K562 (cell line): ENCODE results near the gene SENP1. TPM values are rescaled to one million over a fixed set of nuclear protein-coding genes. Genes with fewer than 3 reads are reported as not detected.

Experiments used
- ATAC-seq: fragments of 200-7000 bp; cut with Tn5 transposase; 3 replicates; pipeline ENCODE4 v1.9.1; 2020; ENCODE audit warnings: moderate library complexity
- BruUV-seq: library from RNA; stranded (reverse); fragments of 400-500 nt; replicated peaks from 2 replicates; lab custom pipeline; 2021; lab: Mats Ljungman, UMichigan
- CTCF ChIA-PET: fragments of 300-600 bp; formaldehyde crosslinking; extraction: SDS; loops from one replicate; lab custom pipeline; 2021; ENCODE audit warnings: low intra/inter-chr PET ratio; lab: Yijun Ruan, JAX
- POLR2A ChIA-PET: fragments of 300-600, 350-650 bp; sonication (Branson Sonifier 250); formaldehyde crosslinking; extraction: SDS; loops from one replicate; lab custom pipeline; 2021; ENCODE audit warnings: antibody characterized with exemption, inconsistent platforms; lab: Yijun Ruan, JAX
- DNase-seq, 4 experiments: peaks; one replicate each; pipeline versions ENCODE4 v3.0.0 to v3.0.0-alpha.2; 2011 to 2018; ENCODE audit warnings: low spot score in 3 of 4, mixed read lengths in 3 of 4; ENCODE audit errors: extremely low read depth in 1 of 4
- FAIRE-seq: peaks from 2 replicates; lab custom pipeline; 2011; peaks lifted over from hg19 to GRCh38; lab: Jason Lieb, UNC
- H2AFZ ChIP-seq: 2 replicates; pipeline ENCODE4 v1.6.0; 2011; ENCODE audit warnings: low read depth, low read length, control low read depth, inconsistent platforms
- H3K27ac ChIP-seq: fragments of 200-600 bp; 3 replicates; pipeline ENCODE4 v1.8.0; 2011; ENCODE audit warnings: low read depth, mild to moderate bottlenecking, control low read depth, inconsistent platforms, low read length, moderate library complexity, mixed read lengths; ENCODE audit errors: extremely low read depth
- H3K27me3 ChIP-seq, 2 experiments: fragments of 300-600 bp in 1 of 2; 2 replicates in 1 of 2; 3 replicates in 1 of 2; pipeline versions ENCODE4 v1.6.0 to v1.8.0; 2011; ENCODE audit warnings: inconsistent platforms in 2 of 2, low read length in 2 of 2, mild to moderate bottlenecking in 1 of 2, mixed read lengths in 1 of 2, moderate library complexity in 1 of 2; ENCODE audit not compliant: control insufficient read depth in 2 of 2, insufficient read depth in 2 of 2
- H3K36me3 ChIP-seq: fragments of 300-600 bp; 3 replicates; pipeline ENCODE4 v1.8.0; 2011; ENCODE audit warnings: mild to moderate bottlenecking, low read length, inconsistent platforms; ENCODE audit not compliant: control insufficient read depth, insufficient read depth
- H3K4me1 ChIP-seq, 2 experiments: fragments of 200-600 bp in 1 of 2; replicated peaks in 1 of 2; 2 replicates in 1 of 2; 3 replicates in 1 of 2; pipeline versions ENCODE4 v1.5.1 to v1.8.0; 2011; ENCODE audit warnings: inconsistent platforms in 2 of 2, low read length in 2 of 2, mild to moderate bottlenecking in 1 of 2, mixed read lengths in 1 of 2, moderate library complexity in 1 of 2; ENCODE audit not compliant: control insufficient read depth in 2 of 2, insufficient read depth in 2 of 2
- H3K4me2 ChIP-seq: 2 replicates; pipeline ENCODE4 v1.6.1; 2011; ENCODE audit warnings: low read length, control low read depth, inconsistent platforms, mixed read lengths; ENCODE audit not compliant: insufficient read depth
- H3K4me3 ChIP-seq: fragments of 200-600 bp; sonication (generic), shearing (Covaris generic); 2 replicates; pipeline ENCODE4 v1.5.1; 2016; ENCODE audit warnings: control low read depth, inconsistent platforms
- H3K79me2 ChIP-seq: fragments of 200-600 bp; 3 replicates; pipeline ENCODE4 v1.8.0; 2011; ENCODE audit warnings: low read length, inconsistent platforms; ENCODE audit not compliant: control insufficient read depth, insufficient read depth
- H3K9ac ChIP-seq, 2 experiments: 2 replicates each; pipeline versions ENCODE4 v1.6.0 to v1.6.1; 2011; ENCODE audit warnings: low read depth in 2 of 2, low read length in 2 of 2, control low read depth in 1 of 2, inconsistent platforms in 1 of 2, mild to moderate bottlenecking in 1 of 2, mixed read lengths in 1 of 2; ENCODE audit not compliant: insufficient read depth in 1 of 2
- H3K9me1 ChIP-seq: one replicate; pipeline ENCODE4 v1.6.0; 2011; ENCODE audit warnings: inconsistent platforms, mild to moderate bottlenecking, low read length, moderate library complexity; ENCODE audit not compliant: control insufficient read depth, insufficient read depth
- H3K9me3 ChIP-seq: replicated peaks from 2 replicates; pipeline ENCODE4 v1.5.1; 2011; ENCODE audit warnings: low read depth, low read length, inconsistent platforms; ENCODE audit not compliant: control insufficient read depth, insufficient read depth
- H4K20me1 ChIP-seq: replicated peaks from 2 replicates; pipeline ENCODE4 v1.6.1; 2011; ENCODE audit warnings: low read length, inconsistent platforms, mixed read lengths; ENCODE audit not compliant: control insufficient read depth, insufficient read depth
- ARID1B ChIP-seq: fragments of 450-650 bp; IDR thresholded peaks from 2 replicates; pipeline ENCODE4 v1.6.1; 2016; ENCODE audit warnings: antibody characterized with exemption, mild to moderate bottlenecking, inconsistent platforms
- CBX1 ChIP-seq: sonication (generic); IDR thresholded peaks from 2 replicates; pipeline ENCODE4 v1.6.1; 2016; ENCODE audit warnings: antibody characterized with exemption, low read depth, mild to moderate bottlenecking
- DPF2 ChIP-seq: fragments of 450-650 bp; IDR thresholded peaks from 2 replicates; pipeline ENCODE4 v1.6.1; 2016
- EWSR1 ChIP-seq: fragments of 450-650 bp; IDR thresholded peaks from 2 replicates; pipeline ENCODE4 v1.6.1; 2018; ENCODE audit warnings: borderline replicate concordance, mild to moderate bottlenecking, low read depth, moderate library complexity; ENCODE audit not compliant: partially characterized antibody
- KDM2B ChIP-seq: fragments of 250-450 bp; sonication (Bioruptor Pico); IDR thresholded peaks from 2 replicates; pipeline ENCODE4 v1.8.0; 2021; ENCODE audit warnings: mild to moderate bottlenecking, moderate library complexity
- NFATC3 ChIP-seq: fragments of 450-650 bp; IDR thresholded peaks from 2 replicates; pipeline ENCODE4 v1.6.1; 2017; ENCODE audit warnings: mild to moderate bottlenecking
- NR2C2 ChIP-seq, 2 experiments: fragments of 200-800 bp in 1 of 2; sonication (Bioruptor generic) in 1 of 2; sonication (generic) in 1 of 2; formaldehyde crosslinking in 1 of 2; IDR thresholded peaks; 2 replicates each; pipeline versions ENCODE4 v1.6.1 to v1.8.0; 2016 to 2022; ENCODE audit warnings: mild to moderate bottlenecking in 1 of 2, missing compliant biosample characterization in 1 of 2, missing genetic modification characterization in 1 of 2, missing genetic modification reagents in 1 of 2
- PCBP1 ChIP-seq: fragments of 200-400 bp; formaldehyde crosslinking; IDR thresholded peaks from 2 replicates; pipeline ENCODE4 v1.6.1; 2018; ENCODE audit warnings: mild to moderate bottlenecking, low read depth, low read length; ENCODE audit not compliant: poor library complexity, severe bottlenecking
- POLR2AphosphoS2 ChIP-seq: IDR thresholded peaks from 2 replicates; pipeline ENCODE4 v1.6.1; 2012; ENCODE audit warnings: low read length, improper control_type of control experiment
- RHOXF2B ChIP-seq: fragments of 250-450 bp; sonication (Bioruptor Pico); conservative IDR thresholded peaks from 2 replicates; pipeline ENCODE4 v1.5.1; 2021
- ZNF134 ChIP-seq: fragments of 250-450 bp; sonication (Bioruptor Pico); conservative IDR thresholded peaks from 2 replicates; pipeline ENCODE4 v1.4.0; 2020
- ZNF830 ChIP-seq: fragments of 250-450 bp; sonication (Bioruptor Pico); IDR thresholded peaks from 2 replicates; pipeline ENCODE4 v1.5.0; 2021; ENCODE audit warnings: mild to moderate bottlenecking
- WGBS: fragments of 100-300 bp; shearing (Covaris generic); methylation state at CpG from one replicate; pipeline ENCODE4 v1.1.6; 2016; ENCODE audit warnings: low coverage, mixed read lengths; ENCODE audit not compliant: insufficient coverage; ENCODE audit errors: missing lambda C conversion rate; 5-methylcytosine and 5-hydroxymethylcytosine counted together
- in situ Hi-C: fragments of 300-500 bp; cut with MboI; formaldehyde crosslinking; loops from 4 replicates; pipeline ENCODE4 v1.15.0; 2018; ENCODE audit warnings: inconsistent platforms, mixed read lengths
- intact Hi-C: fragments of 100-400 bp; cut with micrococcal nuclease; formaldehyde crosslinking; loops from 2 replicates; pipeline ENCODE4 v1.14.2; 2022
- polyA plus RNA-seq, 8 experiments: library from polyadenylated mRNA; depleted of rRNA in 4 of 8; stranded (reverse) in 5 of 8; unstranded in 3 of 8; fragments of >200 nt; fragmentation: Nextera tagmentation in 2 of 8; fragmentation: Illumina TruSeq in 1 of 8; extraction: Ambion mirVana in 2 of 8; extraction: Trizol in 1 of 8; gene quantifications; 2 replicates each; pipeline versions ENCODE4 v1.2.1 to v1.2.3, GENCODE V29; 2011 to 2014; ENCODE audit warnings: inconsistent platforms in 1 of 8, missing spikeins in 1 of 8
- total RNA-seq, 7 experiments: library from RNA; depleted of rRNA in 6 of 7; stranded (reverse); fragments of >200 nt in 6 of 7; fragmentation: Illumina TruSeq in 2 of 7; extraction: Trizol in 2 of 7; gene quantifications; 2 replicates each; pipeline versions ENCODE4 v1.2.1 to v1.2.3, GENCODE V29; 2011 to 2021; ENCODE audit warnings: low replicate concordance in 1 of 7
- TF ChIP-seq, protein P1 (sequence below): fragments of 200-400 bp; formaldehyde crosslinking; IDR thresholded peaks from 2 replicates; pipeline ENCODE4 v1.6.1; 2017; ENCODE audit warnings: mild to moderate bottlenecking, low read depth, low read length, moderate library complexity
- TF ChIP-seq, protein P2 (sequence below): fragments of 250-450 bp; sonication (Bioruptor Pico); IDR thresholded peaks from 2 replicates; pipeline ENCODE4 v1.9.0; 2021; ENCODE audit warnings: mild to moderate bottlenecking
- TF ChIP-seq, protein P3 (sequence below): sonication (generic); formaldehyde crosslinking; IDR thresholded peaks from 2 replicates; pipeline ENCODE4 v1.8.0; 2023; ENCODE audit warnings: mild to moderate bottlenecking, missing genetic modification reagents

Gene SENP1
- total and polyA plus RNA-seq, 9 of the 15 experiments (the other 6 are each of a cell fraction or from before 2014, with no cell fraction given) = 15.5 to 59.0 (median 36.3) TPM

DNA sequence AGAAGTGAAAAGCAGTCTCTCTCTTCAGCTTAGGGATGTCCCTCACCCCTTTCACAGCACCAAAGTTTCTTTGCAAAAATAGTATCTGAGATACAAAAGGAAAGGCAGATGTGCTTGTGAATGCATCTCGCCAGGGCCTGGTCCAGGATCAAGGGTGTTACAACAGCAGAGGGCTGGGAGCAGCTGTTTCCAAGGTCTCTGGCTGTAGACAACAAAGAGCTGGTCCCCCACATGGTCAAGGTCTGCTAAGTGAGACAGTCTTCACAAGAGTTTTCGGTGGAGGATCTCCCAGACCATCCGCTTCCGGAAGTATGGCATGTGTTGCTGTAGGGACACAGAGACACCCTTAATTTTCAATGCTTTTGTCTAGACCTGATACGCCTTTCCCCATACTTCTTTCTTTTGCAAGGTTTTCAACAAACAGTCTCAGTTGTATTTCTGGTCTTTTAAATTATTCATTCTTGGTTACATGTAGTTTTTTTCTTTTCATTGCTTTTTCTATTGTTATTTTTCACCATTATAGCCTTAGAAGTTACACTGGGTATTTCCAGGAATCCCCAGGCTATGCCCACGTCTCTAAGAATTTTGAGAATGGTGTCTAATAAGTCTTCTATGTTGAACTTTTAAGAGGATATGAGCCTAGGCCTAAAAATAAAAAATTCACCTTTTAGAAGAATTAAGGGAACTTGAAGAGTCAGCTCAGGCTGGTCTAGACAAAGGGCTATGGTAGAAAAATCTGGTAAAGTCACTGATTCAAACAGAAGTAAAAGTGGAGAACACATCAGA, 60.6 kb downstream of the SENP1 start (continued):
- TF ChIP-seq, protein P1, sequence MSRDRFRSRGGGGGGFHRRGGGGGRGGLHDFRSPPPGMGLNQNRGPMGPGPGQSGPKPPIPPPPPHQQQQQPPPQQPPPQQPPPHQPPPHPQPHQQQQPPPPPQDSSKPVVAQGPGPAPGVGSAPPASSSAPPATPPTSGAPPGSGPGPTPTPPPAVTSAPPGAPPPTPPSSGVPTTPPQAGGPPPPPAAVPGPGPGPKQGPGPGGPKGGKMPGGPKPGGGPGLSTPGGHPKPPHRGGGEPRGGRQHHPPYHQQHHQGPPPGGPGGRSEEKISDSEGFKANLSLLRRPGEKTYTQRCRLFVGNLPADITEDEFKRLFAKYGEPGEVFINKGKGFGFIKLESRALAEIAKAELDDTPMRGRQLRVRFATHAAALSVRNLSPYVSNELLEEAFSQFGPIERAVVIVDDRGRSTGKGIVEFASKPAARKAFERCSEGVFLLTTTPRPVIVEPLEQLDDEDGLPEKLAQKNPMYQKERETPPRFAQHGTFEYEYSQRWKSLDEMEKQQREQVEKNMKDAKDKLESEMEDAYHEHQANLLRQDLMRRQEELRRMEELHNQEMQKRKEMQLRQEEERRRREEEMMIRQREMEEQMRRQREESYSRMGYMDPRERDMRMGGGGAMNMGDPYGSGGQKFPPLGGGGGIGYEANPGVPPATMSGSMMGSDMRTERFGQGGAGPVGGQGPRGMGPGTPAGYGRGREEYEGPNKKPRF = no peak
- no peak for TF ChIP-seq ZNF830 (CRISPR knock-in tag)
- no peak for TF ChIP-seq EWSR1

DNA sequence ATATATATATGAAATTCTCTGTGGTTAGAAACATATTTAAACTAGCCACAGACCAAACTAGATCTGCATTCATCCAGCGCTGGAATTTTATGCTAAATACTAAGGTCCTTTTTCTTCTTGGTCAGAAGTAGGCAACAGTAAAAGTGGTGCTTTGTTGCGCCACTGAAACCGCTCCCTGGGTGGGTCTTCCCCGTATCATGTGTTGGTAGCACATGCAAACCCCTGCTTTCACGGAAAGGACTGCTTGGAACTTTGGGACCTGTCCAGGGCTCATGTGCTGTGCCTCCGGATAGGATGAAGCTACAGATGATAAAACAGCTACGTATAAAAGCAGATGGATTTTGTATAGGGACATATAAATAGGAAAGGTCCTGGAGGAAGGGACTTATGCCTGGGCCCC, 61.5 kb downstream of the SENP1 start:
- no peak for FAIRE-seq
- CTCF ChIA-PET = no interaction called here
- Histone ChIP-seq H2AFZ (no peak overlapping the region), H3K36me3 (peaks cover 68% of the 10 kb centered on the region), H3K79me2 (no peaks in the 10 kb centered on the region), H3K4me3 (no peak overlapping the region), H3K27me3 (no peaks in the 10 kb centered on the region), H3K4me2 (no peak overlapping the region), H4K20me1 (no peaks in the 10 kb centered on the region), H3K27ac (no peak overlapping the region), H3K9ac (no peak overlapping the region), H3K9me1 (no peaks in the 10 kb centered on the region), H3K9me3 (no peaks in the 10 kb centered on the region), H3K4me1 (no peaks in the 10 kb centered on the region)
- BruUV-seq = no TSS peak
- no peak for DNase-seq
- WGBS = 94% methylated on average over 7 of the region's 7 CpGs
- in situ Hi-C loops (no loop called here), intact Hi-C loops (no loop called here)
- no peak for ATAC-seq
- POLR2A ChIA-PET = interaction anchor here (0.8 to 1.0 kb wide), 3 partner anchors 9 to 10 kb away, joined by 3 read pairs; no protein-coding TSS in a partner anchor
- TF ChIP-seq ARID1B (no peak), POLR2AphosphoS2 (no peak), DPF2 (no peak), RHOXF2B (CRISPR knock-in tag) (no peak), NR2C2 (CRISPR knock-in tag; IDR thresholded peaks at IDR 0.05) (no peak), NR2C2 (tag; IDR thresholded peaks at IDR 0.05) (no peak), CBX1 (no peak), PCBP1 (no peak), NFATC3 (no peak), ZNF134 (CRISPR knock-in tag) (no peak), KDM2B (CRISPR knock-in tag) (no peak)
- TF ChIP-seq, protein P2, sequence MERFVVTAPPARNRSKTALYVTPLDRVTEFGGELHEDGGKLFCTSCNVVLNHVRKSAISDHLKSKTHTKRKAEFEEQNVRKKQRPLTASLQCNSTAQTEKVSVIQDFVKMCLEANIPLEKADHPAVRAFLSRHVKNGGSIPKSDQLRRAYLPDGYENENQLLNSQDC (CRISPR knock-in tag) = no peak
- TF ChIP-seq, protein P3, sequence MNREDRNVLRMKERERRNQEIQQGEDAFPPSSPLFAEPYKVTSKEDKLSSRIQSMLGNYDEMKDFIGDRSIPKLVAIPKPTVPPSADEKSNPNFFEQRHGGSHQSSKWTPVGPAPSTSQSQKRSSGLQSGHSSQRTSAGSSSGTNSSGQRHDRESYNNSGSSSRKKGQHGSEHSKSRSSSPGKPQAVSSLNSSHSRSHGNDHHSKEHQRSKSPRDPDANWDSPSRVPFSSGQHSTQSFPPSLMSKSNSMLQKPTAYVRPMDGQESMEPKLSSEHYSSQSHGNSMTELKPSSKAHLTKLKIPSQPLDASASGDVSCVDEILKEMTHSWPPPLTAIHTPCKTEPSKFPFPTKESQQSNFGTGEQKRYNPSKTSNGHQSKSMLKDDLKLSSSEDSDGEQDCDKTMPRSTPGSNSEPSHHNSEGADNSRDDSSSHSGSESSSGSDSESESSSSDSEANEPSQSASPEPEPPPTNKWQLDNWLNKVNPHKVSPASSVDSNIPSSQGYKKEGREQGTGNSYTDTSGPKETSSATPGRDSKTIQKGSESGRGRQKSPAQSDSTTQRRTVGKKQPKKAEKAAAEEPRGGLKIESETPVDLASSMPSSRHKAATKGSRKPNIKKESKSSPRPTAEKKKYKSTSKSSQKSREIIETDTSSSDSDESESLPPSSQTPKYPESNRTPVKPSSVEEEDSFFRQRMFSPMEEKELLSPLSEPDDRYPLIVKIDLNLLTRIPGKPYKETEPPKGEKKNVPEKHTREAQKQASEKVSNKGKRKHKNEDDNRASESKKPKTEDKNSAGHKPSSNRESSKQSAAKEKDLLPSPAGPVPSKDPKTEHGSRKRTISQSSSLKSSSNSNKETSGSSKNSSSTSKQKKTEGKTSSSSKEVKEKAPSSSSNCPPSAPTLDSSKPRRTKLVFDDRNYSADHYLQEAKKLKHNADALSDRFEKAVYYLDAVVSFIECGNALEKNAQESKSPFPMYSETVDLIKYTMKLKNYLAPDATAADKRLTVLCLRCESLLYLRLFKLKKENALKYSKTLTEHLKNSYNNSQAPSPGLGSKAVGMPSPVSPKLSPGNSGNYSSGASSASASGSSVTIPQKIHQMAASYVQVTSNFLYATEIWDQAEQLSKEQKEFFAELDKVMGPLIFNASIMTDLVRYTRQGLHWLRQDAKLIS (CRISPR knock-in tag) = no peak
